ENCODE data around the gene CENPP. TPM values are rescaled to one million over a fixed set of nuclear protein-coding genes. Genes with fewer than 3 reads are reported as not detected.

Gene CENPP
- total RNA-seq, 1 experiment from 2014 or later, result 14.3 TPM

GRCh38 chr9:92299116-92299515 lies 26.6 kb upstream of the CENPP start:
- Mint-ChIP-seq H3K4me3 (no peak overlapping the region), H3K4me1 (0 out of 2 replicates have a peak, but pooled peaks cover 3% of the 10 kb centered on the region), H3K36me3 (peaks cover 61% of the 10 kb centered on the region), H3K9me3 (no peaks in the 10 kb centered on the region), H3K27me3 (ENCODE audit: low read depth) (no peaks in the 10 kb centered on the region), H3K27ac (no peak overlapping the region)
- no peak for ATAC-seq
- TF ChIP-seq, protein P1, sequence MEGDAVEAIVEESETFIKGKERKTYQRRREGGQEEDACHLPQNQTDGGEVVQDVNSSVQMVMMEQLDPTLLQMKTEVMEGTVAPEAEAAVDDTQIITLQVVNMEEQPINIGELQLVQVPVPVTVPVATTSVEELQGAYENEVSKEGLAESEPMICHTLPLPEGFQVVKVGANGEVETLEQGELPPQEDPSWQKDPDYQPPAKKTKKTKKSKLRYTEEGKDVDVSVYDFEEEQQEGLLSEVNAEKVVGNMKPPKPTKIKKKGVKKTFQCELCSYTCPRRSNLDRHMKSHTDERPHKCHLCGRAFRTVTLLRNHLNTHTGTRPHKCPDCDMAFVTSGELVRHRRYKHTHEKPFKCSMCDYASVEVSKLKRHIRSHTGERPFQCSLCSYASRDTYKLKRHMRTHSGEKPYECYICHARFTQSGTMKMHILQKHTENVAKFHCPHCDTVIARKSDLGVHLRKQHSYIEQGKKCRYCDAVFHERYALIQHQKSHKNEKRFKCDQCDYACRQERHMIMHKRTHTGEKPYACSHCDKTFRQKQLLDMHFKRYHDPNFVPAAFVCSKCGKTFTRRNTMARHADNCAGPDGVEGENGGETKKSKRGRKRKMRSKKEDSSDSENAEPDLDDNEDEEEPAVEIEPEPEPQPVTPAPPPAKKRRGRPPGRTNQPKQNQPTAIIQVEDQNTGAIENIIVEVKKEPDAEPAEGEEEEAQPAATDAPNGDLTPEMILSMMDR (IDR thresholded peaks at IDR 0.05), result no peak
- TF ChIP-seq GTF2I (CRISPR knock-in tag; conservative IDR thresholded peaks at IDR 0.05), result no peak
- TF ChIP-seq, protein P2, sequence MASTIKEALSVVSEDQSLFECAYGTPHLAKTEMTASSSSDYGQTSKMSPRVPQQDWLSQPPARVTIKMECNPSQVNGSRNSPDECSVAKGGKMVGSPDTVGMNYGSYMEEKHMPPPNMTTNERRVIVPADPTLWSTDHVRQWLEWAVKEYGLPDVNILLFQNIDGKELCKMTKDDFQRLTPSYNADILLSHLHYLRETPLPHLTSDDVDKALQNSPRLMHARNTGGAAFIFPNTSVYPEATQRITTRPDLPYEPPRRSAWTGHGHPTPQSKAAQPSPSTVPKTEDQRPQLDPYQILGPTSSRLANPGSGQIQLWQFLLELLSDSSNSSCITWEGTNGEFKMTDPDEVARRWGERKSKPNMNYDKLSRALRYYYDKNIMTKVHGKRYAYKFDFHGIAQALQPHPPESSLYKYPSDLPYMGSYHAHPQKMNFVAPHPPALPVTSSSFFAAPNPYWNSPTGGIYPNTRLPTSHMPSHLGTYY (CRISPR knock-in tag; IDR thresholded peaks at IDR 0.05), result no peak
- no peak for TF ChIP-seq NFATC4 (CRISPR knock-in tag; IDR thresholded peaks at IDR 0.05)
- TF ChIP-seq JAZF1 (CRISPR knock-in tag; IDR thresholded peaks at IDR 0.05), result no peak
- TF ChIP-seq, protein P3, sequence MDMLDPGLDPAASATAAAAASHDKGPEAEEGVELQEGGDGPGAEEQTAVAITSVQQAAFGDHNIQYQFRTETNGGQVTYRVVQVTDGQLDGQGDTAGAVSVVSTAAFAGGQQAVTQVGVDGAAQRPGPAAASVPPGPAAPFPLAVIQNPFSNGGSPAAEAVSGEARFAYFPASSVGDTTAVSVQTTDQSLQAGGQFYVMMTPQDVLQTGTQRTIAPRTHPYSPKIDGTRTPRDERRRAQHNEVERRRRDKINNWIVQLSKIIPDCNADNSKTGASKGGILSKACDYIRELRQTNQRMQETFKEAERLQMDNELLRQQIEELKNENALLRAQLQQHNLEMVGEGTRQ (CRISPR knock-in tag; IDR thresholded peaks at IDR 0.05), result no peak
- no peak for TF ChIP-seq MXD4 (CRISPR knock-in tag; IDR thresholded peaks at IDR 0.05; ENCODE audit: borderline replicate concordance)
- no peak for TF ChIP-seq ZNF396 (CRISPR knock-in tag; IDR thresholded peaks at IDR 0.05; ENCODE audit: borderline replicate concordance)
- TF ChIP-seq ZBTB43 (CRISPR knock-in tag; IDR thresholded peaks at IDR 0.05), result no peak
- no peak for TF ChIP-seq SMAD3 (CRISPR knock-in tag; IDR thresholded peaks at IDR 0.05; ENCODE audit: borderline replicate concordance)
- ChIA-PET POLR2A (no interaction called here), CTCF (no interaction called here)
- DNase-seq (ENCODE audit: low spot score), result no peak

- Mint-ChIP-seq H3K9me3 (no peaks in the 10 kb centered on the region), H3K4me3 (no peak overlapping the region), H3K36me3 (peaks cover 76% of the 10 kb centered on the region), H3K27ac (no peak overlapping the region), H3K27me3 (ENCODE audit: low read depth) (no peaks in the 10 kb centered on the region), H3K4me1 (no peaks in the 10 kb centered on the region)
- CTCF ChIA-PET, result no interaction called here
- ATAC-seq (no peak), DNase-seq (ENCODE audit: low spot score) (no peak)
- POLR2A ChIA-PET, result no interaction called here
- TF ChIP-seq ZNF416 (CRISPR knock-in tag; IDR thresholded peaks at IDR 0.05) (no peak), ZNF396 (CRISPR knock-in tag; IDR thresholded peaks at IDR 0.05; ENCODE audit: borderline replicate concordance) (no peak), FOXP1 (CRISPR knock-in tag; IDR thresholded peaks at IDR 0.05; ENCODE audit: borderline replicate concordance) (no peak), ZNF232 (CRISPR knock-in tag; IDR thresholded peaks at IDR 0.05) (no peak), ATF6 (CRISPR knock-in tag; IDR thresholded peaks at IDR 0.05) (no peak), ZNF263 (CRISPR knock-in tag; IDR thresholded peaks at IDR 0.05; ENCODE audit: low read depth) (no peak), ZSCAN18 (CRISPR knock-in tag; IDR thresholded peaks at IDR 0.05) (no peak), MAX (CRISPR knock-in tag; IDR thresholded peaks at IDR 0.05) (no peak), TEAD1 (CRISPR knock-in tag; IDR thresholded peaks at IDR 0.05) (no peak), ZNF671 (CRISPR knock-in tag; IDR thresholded peaks at IDR 0.05) (no peak), ZBTB43 (CRISPR knock-in tag; IDR thresholded peaks at IDR 0.05) (no peak), HMGA2 (CRISPR knock-in tag; IDR thresholded peaks at IDR 0.05) (no peak), TP53 (CRISPR knock-in tag; IDR thresholded peaks at IDR 0.05) (no peak)
- TF ChIP-seq, protein P4, sequence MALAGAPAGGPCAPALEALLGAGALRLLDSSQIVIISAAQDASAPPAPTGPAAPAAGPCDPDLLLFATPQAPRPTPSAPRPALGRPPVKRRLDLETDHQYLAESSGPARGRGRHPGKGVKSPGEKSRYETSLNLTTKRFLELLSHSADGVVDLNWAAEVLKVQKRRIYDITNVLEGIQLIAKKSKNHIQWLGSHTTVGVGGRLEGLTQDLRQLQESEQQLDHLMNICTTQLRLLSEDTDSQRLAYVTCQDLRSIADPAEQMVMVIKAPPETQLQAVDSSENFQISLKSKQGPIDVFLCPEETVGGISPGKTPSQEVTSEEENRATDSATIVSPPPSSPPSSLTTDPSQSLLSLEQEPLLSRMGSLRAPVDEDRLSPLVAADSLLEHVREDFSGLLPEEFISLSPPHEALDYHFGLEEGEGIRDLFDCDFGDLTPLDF (CRISPR knock-in tag; IDR thresholded peaks at IDR 0.05), result no peak
- TF ChIP-seq, protein P5, sequence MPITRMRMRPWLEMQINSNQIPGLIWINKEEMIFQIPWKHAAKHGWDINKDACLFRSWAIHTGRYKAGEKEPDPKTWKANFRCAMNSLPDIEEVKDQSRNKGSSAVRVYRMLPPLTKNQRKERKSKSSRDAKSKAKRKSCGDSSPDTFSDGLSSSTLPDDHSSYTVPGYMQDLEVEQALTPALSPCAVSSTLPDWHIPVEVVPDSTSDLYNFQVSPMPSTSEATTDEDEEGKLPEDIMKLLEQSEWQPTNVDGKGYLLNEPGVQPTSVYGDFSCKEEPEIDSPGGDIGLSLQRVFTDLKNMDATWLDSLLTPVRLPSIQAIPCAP (CRISPR knock-in tag; IDR thresholded peaks at IDR 0.05), result no peak
These were observed 24.8 kb upstream of the CENPP start for GRCh38 chr9:92300936-92301335.
